ENCODE data around the gene PHLDA3. TPM values are rescaled to one million over a fixed set of nuclear protein-coding genes. Genes with fewer than 3 reads are reported as not detected.
A peak's percentile ranks its signal among the peaks of the same experiment; 100 is the strongest.

PHLDA3 gene
- total and polyA plus RNA-seq, 2 of the 4 experiments (the other 2 are of a cell fraction): 41.6 to 102 TPM

GRCh38 chr1:201483373-201483949, 14.5 kb upstream of the PHLDA3 start:
- Histone ChIP-seq H4K91ac (ENCODE audit: insufficient read depth, low read depth, low read length) (no peak overlapping the region; the same call in 1 of the 2 replicates), H2BK15ac (ENCODE audit: low read depth, low read length) (no peak overlapping the region), H3K27me3 (ENCODE audit: control insufficient read depth, insufficient read depth, low read length) (no peaks in the 10 kb centered on the region), H3K9me1 (ENCODE audit: insufficient read depth, low read length) (peaks cover 9% of the 10 kb centered on the region), H4K5ac (ENCODE audit: low read depth, low read length) (no peak overlapping the region), H4K8ac (ENCODE audit: low read depth in 2 of 2, low read length in 2 of 2) (no peak overlapping the region), H3K23ac (ENCODE audit: low read depth, low read length) (no peak overlapping the region), H3K79me1 (ENCODE audit: low read depth in 1 of 2, low read length in 2 of 2) (peaks cover 27 to 44% of the 10 kb centered on the region in 2 experiments), H3K56ac (ENCODE audit: extremely low read depth, insufficient read depth, low read length) (no peak overlapping the region), H4K20me1 (ENCODE audit: insufficient read depth, low read length) (peaks cover 37% of the 10 kb centered on the region), H3K4me3 (ENCODE audit: insufficient read depth, low read depth, low read length) (no peak overlapping the region), H2AFZ (replicated peaks; ENCODE audit: low read length, poor library complexity) (no peak overlapping the region), H3K4me2 (ENCODE audit: low read depth, low read length) (no peak overlapping the region), H3K4ac (ENCODE audit: low read depth, low read length) (no peak overlapping the region; the same call in 1 of the 2 replicates), H2BK20ac (ENCODE audit: low read depth, low read length) (no peak overlapping the region), H3K18ac (ENCODE audit: low read depth, low read length) (no peak overlapping the region), H3K14ac (replicated peaks; ENCODE audit: low read depth, low read length) (no peak overlapping the region), H3K9ac (ENCODE audit: low read depth, low read length) (no peak overlapping the region), H3K4me1 (ENCODE audit: control insufficient read depth, insufficient read depth, low read length) (peaks cover 20% of the 10 kb centered on the region), H3K9me3 (ENCODE audit: control insufficient read depth, insufficient read depth, low read length) (no peaks in the 10 kb centered on the region), H2AK9ac (replicated peaks; ENCODE audit: low read depth, low read length, poor library complexity) (no peak overlapping the region), H3K27ac (ENCODE audit: insufficient read depth, low read length) (no peak overlapping the region), H3K36me3 (ENCODE audit: control insufficient read depth, insufficient read depth, low read length) (peaks cover 53% of the 10 kb centered on the region), H2BK5ac (ENCODE audit: low read depth, low read length, poor library complexity, severe bottlenecking) (no peak overlapping the region), H2BK120ac (ENCODE audit: low read depth, low read length) (no peak overlapping the region), H2AK5ac (ENCODE audit: low read depth, low read length) (no peak overlapping the region)
- WGBS, 2 experiments (ENCODE audit: extremely low coverage in 2 of 2, insufficient read length in 1 of 2): 100% methylated on average over 1 of the region's 4 CpGs; no CpG with 5 or more reads in 1 of the 2 experiments
- DNase-seq: no peak
- POLR2A ChIA-PET (ENCODE audit: unreplicated experiment): no interaction called here
- intact Hi-C loops (cut with micrococcal nuclease): loop anchor here (5.0 kb wide), 1 partner anchor 46 kb away; no protein-coding TSS in a partner anchor
- no peak for TF ChIP-seq RCOR1 (IDR thresholded peaks at IDR 0.05; ENCODE audit: insufficient replicate concordance, low read length)
- 0 out of 2 replicates have a peak, but pooled peaks have one; percentile 38 for TF ChIP-seq POLR2A (IDR thresholded peaks at IDR 0.05; ENCODE audit: low read depth, low read length)
- BruUV-seq (replicated peaks): no TSS peak
- CTCF ChIA-PET: interaction anchor here (3.3 to 6.0 kb wide), 2 partner anchors 30 to 35 kb away, joined by 14 to 103 read pairs; no protein-coding TSS in a partner anchor
- dilution Hi-C loops (cut with HindIII; ENCODE audit: low sequenced_read_pairs, unreplicated experiment): no loop called here
- in situ Hi-C loops (cut with MboI; ENCODE audit: low sequenced_read_pairs): no loop called here
- ATAC-seq (ENCODE audit: low read depth): no peak
